GM12878 (cell line): ENCODE results near the gene CLIP1. TPM values are rescaled to one million over a fixed set of nuclear protein-coding genes. Genes with fewer than 3 reads are reported as not detected.
A peak's percentile ranks its signal among the peaks of the same experiment; 100 is the strongest.

Experiments
- ATAC-seq: fragments of 200-7000 bp; cut with Tn5 transposase; 3 replicates; pipeline ENCODE4 v1.9.1; 2020; ENCODE audit warnings: mild to moderate bottlenecking, moderate library complexity
- BruUV-seq: library from RNA; stranded (reverse); fragments of 400-500 nt; replicated peaks from 2 replicates; lab custom pipeline; 2021; lab: Mats Ljungman, UMichigan
- CTCF ChIA-PET: fragments of 300-600 bp; sonication (Branson Sonifier 250); formaldehyde crosslinking; extraction: SDS; loops from one replicate; lab custom pipeline; 2021; ENCODE audit warnings: inconsistent platforms; lab: Yijun Ruan, JAX
- POLR2A ChIA-PET: fragments of 350-600 bp; formaldehyde crosslinking; extraction: SDS; loops from one replicate; lab custom pipeline; 2021; ENCODE audit warnings: inconsistent platforms; lab: Charles Lee
- RAD21 ChIA-PET: fragments of 300-600 bp; sonication (Branson Sonifier 250); formaldehyde crosslinking; loops from one replicate; lab custom pipeline; 2023; ENCODE audit warnings: antibody characterized with exemption; ENCODE audit not compliant: unreplicated experiment; lab: Charles Lee
- SMC1A ChIA-PET: fragments of 300-600 bp; sonication (Branson Sonifier 250); formaldehyde crosslinking; loops from one replicate; lab custom pipeline; 2023; ENCODE audit not compliant: unreplicated experiment, uncharacterized antibody; lab: Charles Lee
- DNase-seq: peaks from one replicate; pipeline ENCODE4 v3.0.0-alpha.2; 2011; ENCODE audit warnings: low read depth, low spot score
- FAIRE-seq: peaks from 3 replicates; lab custom pipeline; 2011; peaks lifted over from hg19 to GRCh38; lab: Jason Lieb, UNC
- H2AFZ ChIP-seq: 2 replicates; pipeline ENCODE4 v1.6.0; 2011; ENCODE audit warnings: low read depth, low read length, control low read depth; ENCODE audit not compliant: control insufficient read depth
- H3K27ac ChIP-seq: 2 replicates; pipeline ENCODE4 v1.5.1; 2011; ENCODE audit warnings: control low read depth; ENCODE audit not compliant: control insufficient read depth, insufficient read depth
- H3K27me3 ChIP-seq, 2 experiments: replicated peaks in 1 of 2; 2 replicates each; pipeline versions ENCODE4 v1.6.0 to v1.6.1; 2011; ENCODE audit warnings: low read length in 1 of 2; ENCODE audit not compliant: control insufficient read depth in 2 of 2, insufficient read depth in 2 of 2
- H3K36me3 ChIP-seq, 2 experiments: 2 replicates each; pipeline ENCODE4 v1.5.1; 2011; ENCODE audit warnings: low read length in 1 of 2; ENCODE audit not compliant: control insufficient read depth in 2 of 2, insufficient read depth in 2 of 2
- H3K4me1 ChIP-seq: 2 replicates; pipeline ENCODE4 v1.6.1; 2011; ENCODE audit warnings: mild to moderate bottlenecking, low read length, moderate library complexity, mixed read lengths; ENCODE audit not compliant: control insufficient read depth, insufficient read depth
- H3K4me2 ChIP-seq: 2 replicates; pipeline ENCODE4 v1.6.0; 2011; ENCODE audit warnings: control low read depth; ENCODE audit not compliant: control insufficient read depth, insufficient read depth
- H3K4me3 ChIP-seq: fragments of 200-600 bp; sonication (generic); 2 replicates; pipeline ENCODE4 v1.5.1; 2016
- H3K79me2 ChIP-seq: 2 replicates; pipeline ENCODE4 v1.6.0; 2011; ENCODE audit warnings: low read length; ENCODE audit not compliant: control insufficient read depth, insufficient read depth
- H3K9ac ChIP-seq: 2 replicates; pipeline ENCODE4 v1.8.0; 2011; ENCODE audit warnings: low read length, control low read depth, mixed read lengths; ENCODE audit not compliant: control insufficient read depth, insufficient read depth
- H3K9me3 ChIP-seq: replicated peaks from 3 replicates; pipeline ENCODE4 v1.5.1; 2011; ENCODE audit warnings: mild to moderate bottlenecking, low read length; ENCODE audit not compliant: control insufficient read depth, insufficient read depth
- H4K20me1 ChIP-seq: 2 replicates; pipeline ENCODE4 v1.6.0; 2011; ENCODE audit not compliant: control insufficient read depth, insufficient read depth
- BCL3 ChIP-seq: IDR thresholded peaks from 2 replicates; pipeline ENCODE4 v1.6.1; 2011; ENCODE audit warnings: borderline replicate concordance, low read depth, mild to moderate bottlenecking, moderate library complexity, low read length; ENCODE audit not compliant: insufficient read depth, poor library complexity, severe bottlenecking
- HSF1 ChIP-seq: fragments of 150-350 bp; IDR thresholded peaks from 2 replicates; pipeline ENCODE4 v1.6.1; 2014; ENCODE audit warnings: mild to moderate bottlenecking, low read depth, low read length
- SMC3 ChIP-seq: IDR thresholded peaks from 2 replicates; pipeline ENCODE4 v1.6.1; 2011; ENCODE audit warnings: low read length, improper control_type of control experiment, borderline replicate concordance
- WGBS: methylation state at CpG from one replicate; pipeline ENCODE4 v1.1.6; 2016; ENCODE audit warnings: low lambda C conversion rate; ENCODE audit not compliant: insufficient replicate concordance, insufficient coverage; ENCODE audit errors: missing lambda C conversion rate; 5-methylcytosine and 5-hydroxymethylcytosine counted together
- in situ Hi-C: fragments of 300-500 bp; cut with MboI; formaldehyde crosslinking; loops from 9 replicates; pipeline ENCODE4 v1.14.3; 2018; ENCODE audit warnings: mixed read lengths
- intact Hi-C: fragments of 100-400 bp; cut with micrococcal nuclease; formaldehyde crosslinking; loops from one replicate; pipeline ENCODE4 v1.14.2; 2022; ENCODE audit not compliant: unreplicated experiment
- polyA plus RNA-seq, 11 experiments: library from polyadenylated mRNA; depleted of rRNA in 4 of 11; unstranded in 6 of 11; stranded (reverse) in 5 of 11; fragments of >200 nt; fragmentation: Nextera tagmentation in 4 of 11; fragmentation: Illumina TruSeq in 1 of 11; extraction: Ambion mirVana in 4 of 11; extraction: Trizol in 1 of 11; gene quantifications; 1 replicate in 1 of 11; 2 replicates in 10 of 11; pipeline versions ENCODE4 v1.2.1 to v1.2.3, GENCODE V29; 2011 to 2016; ENCODE audit warnings: inconsistent platforms in 2 of 11, missing spikeins in 2 of 11, low read depth in 1 of 11
- total RNA-seq, 4 experiments: library from RNA; depleted of rRNA in 3 of 4; stranded (reverse); fragments of >200 nt in 3 of 4; fragmentation: Illumina TruSeq in 1 of 4; extraction: Trizol in 1 of 4; gene quantifications; 2 replicates each; pipeline versions ENCODE4 v1.2.1 to v1.2.3, GENCODE V29; 2013 to 2021

CLIP1 gene
- total and polyA plus RNA-seq, 10 of the 15 experiments (the other 5 are each of a cell fraction or from before 2014, with no cell fraction given) = 6.0 to 45.4 (median 25.2) TPM

- SMC1A ChIA-PET = interaction anchor here (0.6 to 1.2 kb wide), 3 partner anchors 10 to 1980 kb away, joined by 3 to 5 read pairs (median 4); no protein-coding TSS in a partner anchor
- no peaks in the 10 kb centered on the region for H4K20me1 ChIP-seq
- no TSS peak for BruUV-seq
Measured at GRCh38 chr12:122407208-122407607, 15.3 kb downstream of the CLIP1 start.

More at GRCh38 chr12:122407208-122407607, 15.3 kb downstream of the CLIP1 start:
- H3K4me3 ChIP-seq = no peak overlapping the region
- H3K4me1 ChIP-seq = peaks cover 25% of the 10 kb centered on the region
- peak overlapping the region; percentile 31; the same call in 1 of the 2 replicates for H3K27ac ChIP-seq
- ChIA-PET RAD21 (interaction anchor here (1.0 kb wide), 1 partner anchor 9 kb away, joined by 4 read pairs; no protein-coding TSS in a partner anchor), POLR2A (interaction anchor here (0.6 to 1.2 kb wide), 3 partner anchors 8 to 412 kb away, joined by 3 to 9 read pairs (median 5); no protein-coding TSS in a partner anchor), CTCF (interaction anchor here (1.0 to 1.6 kb wide), 3 partner anchors 12 to 65 kb away, joined by 3 to 5 read pairs (median 5); partner anchors contain the start of gene CLIP1)
- no peaks in the 10 kb centered on the region for H3K9me3 ChIP-seq
- no peak overlapping the region for H3K4me2 ChIP-seq
- FAIRE-seq = no peak
- in situ Hi-C loops = no loop called here
- peak overlapping the region; percentile 8; the same call in 1 of the 2 replicates for H3K9ac ChIP-seq
- intact Hi-C loops = no loop called here
- no peaks in the 10 kb centered on the region; a peak in 1 of 4 replicates for H3K36me3 ChIP-seq
- peaks cover 25% of the 10 kb centered on the region for H3K79me2 ChIP-seq
- 84% methylated on average over 3 of the region's 3 CpGs for WGBS
- ATAC-seq = no peak
- DNase-seq = no peak
- TF ChIP-seq SMC3 = no peak
- TF ChIP-seq BCL3 = no peak
- TF ChIP-seq HSF1 = no peak
- H2AFZ ChIP-seq = no peak overlapping the region
- H3K27me3 ChIP-seq = no peaks in the 10 kb centered on the region
